Activated gamma-delta T cell (primary cell): ENCODE results near the gene GREM2.

Source experiments
- DNase-seq: peaks from one replicate; lab custom pipeline; 2025; lab: John Stamatoyannopoulos, UW

The GREM2 gene

DNA sequence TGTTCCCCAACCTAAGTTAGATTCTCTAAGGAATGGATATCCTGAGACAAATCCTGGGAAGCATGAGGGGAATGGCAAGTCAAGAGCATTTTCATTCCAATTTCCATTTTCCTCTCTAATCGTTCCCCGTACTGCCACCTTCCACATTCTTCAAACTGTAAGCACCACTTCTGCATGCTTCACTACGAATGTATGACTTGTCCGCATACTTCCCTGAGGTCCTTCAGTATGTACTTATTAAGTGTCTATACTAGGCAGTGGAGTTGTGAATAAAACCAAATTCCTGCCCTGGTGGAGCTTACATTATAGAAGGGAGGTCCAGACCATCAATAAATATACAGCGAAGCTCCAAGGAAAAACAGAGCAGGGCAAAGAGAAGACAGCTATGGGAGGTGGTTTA is 154.8 kb downstream of the GREM2 start:
- DNase-seq = no peak

DNA sequence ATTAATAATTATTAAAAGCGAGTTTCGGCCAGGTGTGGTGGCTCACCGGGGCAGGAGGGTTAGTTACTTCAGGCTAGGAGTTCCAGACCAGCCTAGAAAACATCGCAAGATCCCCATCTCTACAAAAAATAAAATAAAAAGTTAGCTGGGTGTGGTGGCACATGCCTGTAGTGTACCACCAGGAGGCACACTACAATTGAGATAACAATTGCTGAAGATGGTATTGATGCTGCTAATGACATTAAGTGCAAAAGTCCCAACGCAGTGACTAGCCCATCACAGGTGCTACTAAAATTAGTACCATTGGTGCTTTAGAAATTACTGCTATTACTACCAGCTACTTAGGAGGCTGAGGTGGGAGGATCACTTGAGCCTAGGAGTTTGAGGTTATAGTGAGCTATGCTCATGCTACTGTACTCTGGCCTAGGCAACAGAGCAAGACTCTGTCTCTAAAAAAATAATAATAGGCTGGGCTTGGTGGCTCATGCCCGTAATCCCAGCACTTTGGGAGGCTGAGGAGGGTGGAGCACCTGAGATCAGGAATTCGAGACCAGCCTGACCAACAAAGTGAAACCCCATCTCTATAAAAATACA is 156.6 kb downstream of the GREM2 start:
- DNase-seq = no peak

GRCh38 chr1:240445369-240445768 is 166.6 kb downstream of the GREM2 start:
- DNase-seq = no peak

GRCh38 chr1:240441669-240442068 is 170.3 kb downstream of the GREM2 start:
- no peak for DNase-seq
